Measurements from ENCODE around the gene CTF1. TPM values are rescaled to one million over a fixed set of nuclear protein-coding genes. Genes with fewer than 3 reads are reported as not detected.

CTF1 gene
- total and polyA plus RNA-seq, 8 donors = 4.5 to 10.5 (median 9.0) TPM

- peaks cover 4 to 27% of the 10 kb centered on the region in 2 donors for H3K4me1 ChIP-seq
- H3K9me3 ChIP-seq = no peaks in the 10 kb centered on the region
- no peak overlapping the region for H3K4me3 ChIP-seq
- H3K36me3 ChIP-seq = peaks cover 0 to 43% of the 10 kb centered on the region in 2 donors
- intact Hi-C loops (cut with DNase I) = no loop called here
- peak overlapping the region in 1 of 2 donors; percentile 46 for H3K27ac ChIP-seq
- no peaks in the 10 kb centered on the region for H3K27me3 ChIP-seq
- ATAC-seq = peak; percentile 98
- peak; percentile 83 to 93 for TF ChIP-seq CTCF (IDR thresholded peaks at IDR 0.05)
- DNase-seq = peak in 3 of 4 donors; percentile 70 to 94 (median 84)
Measured at GRCh38 chr16:30941600-30942425, 45.4 kb downstream of the CTF1 start.

- ATAC-seq = peak; percentile 6
- intact Hi-C loops (cut with DNase I) = no loop called here
- Histone ChIP-seq H3K27me3 (no peaks in the 10 kb centered on the region), H3K9me3 (no peaks in the 10 kb centered on the region), H3K4me3 (no peak overlapping the region), H3K36me3 (peaks cover 0 to 43% of the 10 kb centered on the region in 2 donors), H3K27ac (peak overlapping the region in 1 of 2 donors; percentile 46), H3K4me1 (peaks cover 4 to 25% of the 10 kb centered on the region in 2 donors)
- no peak for DNase-seq
- TF ChIP-seq CTCF (IDR thresholded peaks at IDR 0.05) = no peak
Measured at GRCh38 chr16:30942426-30942806, 46.0 kb downstream of the CTF1 start.

- DNase-seq = no peak
- H3K4me1 ChIP-seq = peaks cover 4 to 21% of the 10 kb centered on the region in 2 donors
- ATAC-seq = no peak
- intact Hi-C loops (cut with DNase I) = no loop called here
- no peaks in the 10 kb centered on the region for H3K9me3 ChIP-seq
- no peaks in the 10 kb centered on the region for H3K27me3 ChIP-seq
- H3K27ac ChIP-seq = no peak overlapping the region
- no peak overlapping the region for H3K4me3 ChIP-seq
- peaks cover 0 to 38% of the 10 kb centered on the region in 2 donors for H3K36me3 ChIP-seq
- no peak for TF ChIP-seq CTCF (IDR thresholded peaks at IDR 0.05)
Measured at GRCh38 chr16:30944352-30944751, 47.9 kb downstream of the CTF1 start.

- no peaks in the 10 kb centered on the region for H3K27me3 ChIP-seq
- DNase-seq (no peak), ATAC-seq (no peak)
- no peak overlapping the region for H3K4me3 ChIP-seq
- no peak for TF ChIP-seq CTCF (IDR thresholded peaks at IDR 0.05)
- intact Hi-C loops (cut with DNase I) = no loop called here
- H3K27ac ChIP-seq = peak overlapping the region in 1 of 2 donors; percentile 28
- no peaks in the 10 kb centered on the region for H3K9me3 ChIP-seq
- peaks cover 11 to 37% of the 10 kb centered on the region in 2 donors for H3K4me1 ChIP-seq
- peaks cover 0 to 29% of the 10 kb centered on the region in 2 donors for H3K36me3 ChIP-seq
Measured at GRCh38 chr16:30946671-30947540, 50.5 kb downstream of the CTF1 start.

GRCh38 chr16:30947541-30947858 is 51.1 kb downstream of the CTF1 start:
- H3K4me1 ChIP-seq = peaks cover 7 to 35% of the 10 kb centered on the region in 2 donors
- no peaks in the 10 kb centered on the region for H3K27me3 ChIP-seq
- ATAC-seq (no peak), DNase-seq (no peak)
- H3K4me3 ChIP-seq = no peak overlapping the region
- peaks cover 0 to 29% of the 10 kb centered on the region in 2 donors for H3K36me3 ChIP-seq
- TF ChIP-seq CTCF (IDR thresholded peaks at IDR 0.05) = no peak
- no peaks in the 10 kb centered on the region for H3K9me3 ChIP-seq
- intact Hi-C loops (cut with DNase I) = no loop called here
- peak overlapping the region; percentile 65 to 97 for H3K27ac ChIP-seq

Data from left lung (tissue), 10 donors.